Rectal smooth muscle tissue (tissue), 1 donor: ENCODE measurements around the gene CD200R1.
"Not testable (repeated sequence)": the region's sequence is repeated elsewhere in the genome, so short reads cannot be mapped to it uniquely, and the experiment has no call there.

Experiments
- H3K27ac ChIP-seq: one replicate; pipeline ENCODE4 v1.7.0; 2013; ENCODE audit warnings: low read depth, low read length, inconsistent platforms
- H3K27me3 ChIP-seq: one replicate; pipeline ENCODE4 v1.7.0; 2013; ENCODE audit warnings: low read length; ENCODE audit not compliant: control insufficient read depth, insufficient read depth
- H3K36me3 ChIP-seq: one replicate; pipeline ENCODE4 v1.7.0; 2013; ENCODE audit warnings: low read length; ENCODE audit not compliant: control insufficient read depth, insufficient read depth
- H3K4me1 ChIP-seq: one replicate; pipeline ENCODE4 v1.7.0; 2013; ENCODE audit warnings: low read length; ENCODE audit not compliant: control insufficient read depth, insufficient read depth
- H3K4me3 ChIP-seq: one replicate; pipeline ENCODE4 v1.7.0; 2013; ENCODE audit warnings: low read length
- H3K9ac ChIP-seq: one replicate; pipeline ENCODE4 v1.7.0; 2013; ENCODE audit warnings: low read length

Gene CD200R1

DNA sequence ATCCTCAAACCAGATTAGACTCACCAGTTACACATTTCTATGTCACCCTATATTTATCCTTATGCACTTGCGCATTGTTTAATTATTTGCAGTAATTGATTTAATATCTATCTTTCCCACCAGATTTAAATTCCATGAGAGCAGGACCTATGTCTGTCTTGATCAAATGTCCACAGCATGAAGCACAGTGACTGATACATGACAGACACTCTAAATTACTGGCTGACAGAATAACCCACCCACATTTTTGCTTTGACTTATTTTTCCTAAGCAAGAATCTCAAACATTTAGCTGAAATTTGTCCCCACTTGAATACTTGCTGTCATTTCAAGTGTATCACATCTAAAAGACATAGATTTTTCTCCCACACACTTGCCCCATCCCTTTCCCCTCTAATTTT is 7.5 kb downstream of the CD200R1 start:
- H3K27me3 ChIP-seq: no peaks in the 10 kb centered on the region
- no peak overlapping the region for H3K27ac ChIP-seq
- H3K4me3 ChIP-seq: no peak overlapping the region
- H3K9ac ChIP-seq: no peak overlapping the region
- H3K36me3 ChIP-seq: no peaks in the 10 kb centered on the region
- no peaks in the 10 kb centered on the region for H3K4me1 ChIP-seq

DNA sequence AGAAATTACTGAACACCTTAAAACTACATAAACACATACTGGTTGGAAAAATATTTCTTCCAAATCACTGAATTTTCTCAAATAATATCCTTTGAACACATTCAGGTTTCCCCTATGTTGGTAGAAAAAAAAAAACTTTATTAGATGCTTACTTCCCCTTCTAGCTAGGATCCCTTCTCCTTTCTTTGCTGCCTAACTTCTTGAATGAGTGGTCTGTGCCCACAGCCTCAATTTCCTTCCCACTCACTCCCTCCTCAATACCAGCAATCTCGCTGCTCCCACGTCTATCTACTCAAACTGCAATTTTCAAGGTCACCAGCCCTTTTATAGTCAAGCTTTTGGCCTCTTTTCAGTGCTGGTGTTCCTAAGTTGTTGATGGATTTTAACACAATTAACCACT is 8.3 kb downstream of the CD200R1 start:
- Histone ChIP-seq H3K36me3 (no peaks in the 10 kb centered on the region), H3K4me1 (no peaks in the 10 kb centered on the region), H3K27me3 (no peaks in the 10 kb centered on the region)

DNA sequence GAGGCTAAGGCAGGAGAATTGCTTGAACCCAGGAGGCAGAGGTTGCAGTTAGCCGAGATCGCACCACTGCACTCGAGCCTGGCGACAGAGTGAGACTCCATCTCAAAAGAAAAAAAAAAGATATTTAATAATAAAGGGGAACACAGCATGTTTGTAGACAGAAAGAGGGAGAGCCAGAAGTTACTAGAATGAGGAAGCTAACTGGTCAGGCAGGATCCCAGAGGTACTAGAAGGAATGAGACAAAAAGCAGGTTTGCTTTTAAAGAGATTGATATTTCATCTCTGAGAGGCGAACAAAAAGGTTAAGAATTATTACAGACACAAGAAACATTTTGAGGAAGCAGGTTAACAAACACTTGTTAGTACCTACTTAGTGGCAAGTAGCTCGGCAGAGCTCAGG is 9.2 kb downstream of the CD200R1 start:
- Histone ChIP-seq H3K9ac (no peak overlapping the region), H3K4me1 (no peaks in the 10 kb centered on the region), H3K4me3 (no peak overlapping the region), H3K27ac (no peak overlapping the region), H3K36me3 (no peaks in the 10 kb centered on the region), H3K27me3 (no peaks in the 10 kb centered on the region)

More for the DNA sequence above, 8.3 kb downstream of the CD200R1 start:
- Histone ChIP-seq H3K9ac (no peak overlapping the region), H3K27ac (no peak overlapping the region), H3K4me3 (no peak overlapping the region)

DNA sequence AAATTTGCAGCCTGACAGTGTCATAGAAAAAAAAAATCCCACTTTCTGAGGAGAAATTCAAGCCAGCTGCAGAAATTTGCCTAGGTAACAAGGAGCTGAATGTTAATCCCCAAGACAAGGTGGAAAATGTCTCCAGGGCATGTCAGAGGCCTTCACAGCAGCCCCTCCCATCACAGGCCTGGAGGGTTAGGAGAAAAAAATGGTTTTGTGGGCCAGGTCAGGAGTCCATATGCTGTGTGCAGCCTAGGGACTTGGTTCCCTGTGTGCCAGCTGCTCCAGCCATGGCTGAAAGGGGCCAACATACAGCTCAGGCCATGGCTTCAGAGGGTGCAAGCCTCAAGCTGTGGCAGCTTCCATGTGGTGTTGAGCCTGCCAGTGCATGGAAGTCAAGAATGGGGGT is 11.2 kb downstream of the CD200R1 start:
- H3K4me3 ChIP-seq: no peak overlapping the region
- no peak overlapping the region for H3K27ac ChIP-seq
- H3K36me3 ChIP-seq: no peaks in the 10 kb centered on the region
- H3K4me1 ChIP-seq: no peaks in the 10 kb centered on the region
- H3K9ac ChIP-seq: no peak overlapping the region
- no peaks in the 10 kb centered on the region for H3K27me3 ChIP-seq

DNA sequence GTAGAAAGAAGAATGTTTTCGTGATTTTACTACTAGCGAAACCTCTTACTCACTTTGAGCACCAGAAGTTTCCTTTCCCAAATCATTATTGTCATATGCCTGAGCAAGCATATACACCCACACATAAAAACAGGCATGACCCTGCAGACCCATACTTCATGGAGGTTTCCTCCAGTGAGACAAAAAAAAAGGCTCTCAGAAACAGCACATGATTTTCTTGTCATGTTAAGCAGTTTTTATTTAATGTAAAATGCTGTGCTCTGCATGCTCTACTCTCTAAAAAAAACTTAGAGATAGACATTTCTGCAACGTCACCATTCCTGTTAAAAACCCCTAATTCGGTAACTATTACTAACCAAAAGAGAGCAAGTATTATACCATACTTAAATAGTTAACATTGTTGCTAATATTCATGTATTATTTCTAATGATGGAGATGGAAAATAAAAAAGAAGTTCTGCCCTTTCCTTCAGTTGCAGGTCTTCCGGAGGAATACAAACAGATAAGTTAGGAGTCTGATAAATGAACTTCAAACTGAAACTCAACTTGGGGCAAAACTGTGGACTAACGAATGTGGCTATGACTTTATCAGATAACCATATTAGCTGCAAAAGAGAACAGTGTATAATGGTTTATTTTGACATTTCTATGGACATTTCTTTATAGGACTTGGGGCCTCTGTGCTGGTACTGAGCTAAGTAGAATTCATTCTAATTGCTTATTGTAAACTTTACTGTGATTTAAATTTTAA is 15.9 kb downstream of the CD200R1 start:
- no peaks in the 10 kb centered on the region for H3K36me3 ChIP-seq
- no peak overlapping the region for H3K4me3 ChIP-seq
- H3K4me1 ChIP-seq: no peaks in the 10 kb centered on the region
- no peak overlapping the region for H3K27ac ChIP-seq
- no peaks in the 10 kb centered on the region for H3K27me3 ChIP-seq
- H3K9ac ChIP-seq: no peak overlapping the region

DNA sequence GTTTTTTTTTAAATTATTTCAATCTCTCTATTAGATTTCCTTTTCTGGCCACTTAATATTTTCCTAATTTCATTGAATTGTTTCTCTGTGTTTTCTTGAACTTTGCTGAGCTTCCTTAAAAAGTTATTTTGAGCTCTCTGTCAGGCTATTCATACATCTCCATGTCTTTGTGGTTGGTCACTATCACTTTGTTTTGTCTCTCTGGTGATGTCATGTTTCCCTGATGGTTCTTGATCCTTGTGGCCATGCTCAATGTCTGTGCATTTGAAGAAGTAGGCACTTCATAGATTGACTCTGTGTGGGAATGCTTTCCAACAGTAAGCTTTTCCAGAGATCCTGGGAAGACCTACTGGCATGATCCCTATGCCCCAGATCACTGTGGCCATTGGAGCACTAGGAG is 18.6 kb downstream of the CD200R1 start:
- H3K9ac ChIP-seq: no peak overlapping the region
- H3K4me3 ChIP-seq: no peak overlapping the region
- no peak overlapping the region for H3K27ac ChIP-seq
- H3K27me3 ChIP-seq: no peaks in the 10 kb centered on the region
- no peaks in the 10 kb centered on the region for H3K4me1 ChIP-seq
- H3K36me3 ChIP-seq: no peaks in the 10 kb centered on the region

DNA sequence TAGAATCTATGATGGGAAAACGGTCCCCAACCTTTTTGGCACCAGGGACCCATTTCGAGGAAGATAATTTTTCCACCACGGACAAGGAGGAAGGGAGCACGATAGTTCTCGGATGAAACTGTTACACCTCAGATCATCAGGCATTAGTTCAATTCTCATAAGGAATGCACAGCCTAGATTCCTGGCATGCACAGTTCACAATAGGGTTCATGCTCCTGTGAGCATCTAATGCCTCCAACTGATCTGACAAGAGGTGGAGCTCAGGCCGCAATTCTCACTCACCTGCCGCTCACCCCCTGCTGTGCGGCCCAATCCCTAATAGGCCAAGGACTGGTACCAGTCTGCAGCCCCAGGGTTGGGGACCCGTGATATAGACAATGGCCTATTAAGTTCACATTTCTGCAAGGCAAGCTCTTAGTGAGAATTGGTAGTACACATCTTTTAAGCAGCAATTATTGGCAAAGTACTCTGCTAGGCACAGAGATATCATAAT is 26.5 kb downstream of the CD200R1 start:
- H3K9ac ChIP-seq: no peak overlapping the region
- H3K27me3 ChIP-seq: no peaks in the 10 kb centered on the region
- H3K4me3 ChIP-seq: no peak overlapping the region
- no peaks in the 10 kb centered on the region for H3K36me3 ChIP-seq
- H3K4me1 ChIP-seq: no peaks in the 10 kb centered on the region
- no peak overlapping the region for H3K27ac ChIP-seq

DNA sequence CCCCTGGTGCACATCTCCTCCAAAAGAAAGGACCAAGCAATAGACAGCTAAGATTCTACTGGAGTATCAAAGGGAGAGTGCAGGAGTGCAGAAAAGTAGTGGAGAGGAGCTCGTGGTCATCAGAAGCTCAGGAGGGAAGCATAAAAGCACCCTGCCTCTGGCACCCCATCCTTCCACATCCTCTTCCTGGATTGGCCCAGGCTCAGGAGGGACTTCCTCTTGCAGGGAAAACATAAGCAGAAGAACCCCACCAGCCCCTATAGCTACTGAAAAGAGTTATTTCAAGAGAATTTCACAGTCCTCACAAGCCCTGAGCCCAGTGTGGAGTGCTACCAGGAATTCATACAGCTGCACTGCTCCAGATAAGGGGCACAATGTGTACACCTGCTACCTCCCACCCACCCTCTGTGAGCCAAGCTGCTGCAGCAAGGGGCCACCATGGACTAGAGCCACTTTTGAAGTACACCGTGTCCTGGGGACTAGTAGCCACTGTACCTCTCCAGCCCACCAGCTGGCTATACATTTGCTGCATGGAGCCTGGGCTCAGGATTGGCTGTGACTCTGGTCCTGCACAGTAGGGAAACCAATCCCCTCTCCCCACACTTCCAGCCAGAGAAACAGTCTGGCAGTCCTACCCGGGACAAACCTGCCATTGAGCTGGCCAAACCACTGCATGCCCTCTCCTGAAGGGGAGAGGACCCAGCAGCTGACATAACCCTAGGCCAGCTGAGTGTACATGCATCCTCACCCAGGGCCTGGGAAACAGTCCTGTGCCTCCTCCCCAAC is 43.0 kb downstream of the CD200R1 start:
- Histone ChIP-seq H3K36me3 (no peaks in the 10 kb centered on the region), H3K4me3 (no peak overlapping the region), H3K4me1 (no peaks in the 10 kb centered on the region), H3K9ac (no peak overlapping the region), H3K27ac (no peak overlapping the region), H3K27me3 (no peaks in the 10 kb centered on the region)

DNA sequence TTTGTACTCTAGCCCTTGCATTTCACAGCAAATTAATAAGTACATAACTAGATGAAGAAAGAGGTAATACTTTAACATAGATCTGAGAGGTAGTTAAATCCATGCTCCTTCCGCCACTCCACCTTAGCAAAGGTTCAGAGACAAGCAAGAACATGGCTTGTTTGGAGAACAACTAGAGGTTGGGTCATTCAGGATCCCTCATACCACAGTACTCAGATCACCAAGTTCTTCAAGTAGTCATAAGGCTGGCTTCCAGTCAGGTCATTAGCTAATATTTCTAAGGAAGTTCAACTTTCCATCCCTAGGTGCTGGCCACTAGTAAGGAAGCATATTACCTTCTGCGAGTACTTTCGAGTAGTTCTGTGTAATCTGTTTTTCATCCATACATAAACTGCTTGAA is 44.1 kb downstream of the CD200R1 start:
- H3K36me3 ChIP-seq: no peaks in the 10 kb centered on the region
- H3K9ac ChIP-seq: no peak overlapping the region
- H3K4me1 ChIP-seq: no peaks in the 10 kb centered on the region
- H3K4me3 ChIP-seq: no peak overlapping the region
- no peaks in the 10 kb centered on the region for H3K27me3 ChIP-seq
- H3K27ac ChIP-seq: no peak overlapping the region

DNA sequence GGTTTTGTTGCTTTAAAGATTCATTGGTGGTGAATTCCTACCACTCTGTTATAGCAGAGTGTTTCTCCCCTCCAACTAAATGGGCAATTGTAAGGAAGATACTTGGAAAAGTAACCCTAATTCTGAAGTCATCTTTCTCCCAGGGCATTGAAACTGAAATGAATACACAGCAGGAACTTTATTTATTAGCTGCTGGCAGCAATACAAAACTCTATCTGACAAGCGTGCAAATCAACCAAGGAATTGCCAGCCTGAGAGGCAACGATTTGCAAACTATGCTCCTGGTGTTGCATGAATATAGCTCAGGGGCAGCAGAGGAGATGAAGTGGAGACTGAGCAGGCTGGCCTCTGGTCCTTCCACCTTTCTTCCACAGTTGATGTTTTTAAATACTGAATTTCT is 48.9 kb downstream of the CD200R1 start:
- Histone ChIP-seq H3K27me3 (no peaks in the 10 kb centered on the region), H3K4me3 (no peak overlapping the region), H3K27ac (no peak overlapping the region), H3K36me3 (no peaks in the 10 kb centered on the region), H3K9ac (no peak overlapping the region), H3K4me1 (no peaks in the 10 kb centered on the region)

DNA sequence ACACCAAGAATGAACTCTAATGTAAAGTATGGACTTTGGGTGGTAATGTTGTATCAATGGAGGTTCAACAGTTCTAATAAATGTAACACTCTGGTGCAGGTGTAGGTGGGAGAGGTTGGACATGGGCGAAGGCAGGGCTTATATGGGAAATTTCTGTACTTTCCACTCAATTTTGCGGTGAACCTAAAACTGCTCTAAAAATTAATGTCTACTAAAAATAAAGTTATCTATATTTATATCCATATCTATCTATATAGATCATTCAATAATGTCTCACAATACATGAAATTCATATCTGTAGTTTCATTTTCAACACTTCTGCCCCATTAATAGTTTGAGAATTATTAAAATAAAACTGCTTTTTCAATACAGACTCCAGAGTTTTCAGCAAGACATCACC is 49.3 kb downstream of the CD200R1 start:
- Histone ChIP-seq H3K4me1 (no peaks in the 10 kb centered on the region), H3K27me3 (no peaks in the 10 kb centered on the region), H3K27ac (no peak overlapping the region), H3K9ac (no peak overlapping the region), H3K36me3 (no peaks in the 10 kb centered on the region), H3K4me3 (no peak overlapping the region)

DNA sequence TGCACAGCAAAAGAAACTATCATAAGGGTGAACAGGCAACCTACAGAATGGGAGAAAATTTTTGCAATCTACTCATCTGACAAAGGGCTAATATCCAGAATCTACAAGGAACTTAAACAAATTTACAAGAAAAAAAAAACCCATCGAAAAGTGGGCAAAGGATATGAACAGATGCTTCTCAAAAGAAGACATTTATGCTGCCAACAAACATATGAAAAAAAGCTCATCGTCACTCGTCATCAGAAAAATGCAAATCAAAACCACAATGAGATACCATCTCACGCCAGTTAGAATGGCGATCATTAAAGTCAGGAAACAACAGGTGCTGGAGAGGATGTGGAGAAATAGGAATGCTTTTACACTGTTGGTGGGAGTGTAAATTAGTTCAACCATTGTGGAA is 55.4 kb downstream of the CD200R1 start:
- not testable (repeated sequence) for H3K9ac ChIP-seq, H3K4me1 ChIP-seq, H3K27ac ChIP-seq, H3K4me3 ChIP-seq, H3K36me3 ChIP-seq, H3K27me3 ChIP-seq

DNA sequence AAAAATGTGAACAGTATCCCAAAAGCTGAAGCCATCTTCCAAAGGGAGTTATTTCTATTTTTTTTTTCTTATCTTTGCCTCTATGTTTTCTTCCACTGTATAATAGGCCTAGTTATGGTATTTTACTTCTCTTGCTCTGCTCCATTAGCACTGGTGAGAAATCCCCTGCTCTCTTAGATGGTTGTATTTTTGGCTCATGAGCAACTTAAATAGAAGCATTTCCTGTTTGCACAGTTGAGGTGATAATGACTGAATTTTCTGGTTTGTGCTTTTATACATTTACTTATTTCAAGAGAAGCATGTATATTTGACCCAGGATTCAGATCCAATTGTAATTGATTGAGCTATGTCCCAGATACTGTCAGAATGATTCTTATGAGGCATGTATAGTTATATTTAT is 66.7 kb downstream of the CD200R1 start:
- Histone ChIP-seq H3K4me3 (no peak overlapping the region), H3K27me3 (no peaks in the 10 kb centered on the region), H3K36me3 (no peaks in the 10 kb centered on the region), H3K27ac (no peak overlapping the region), H3K4me1 (no peaks in the 10 kb centered on the region), H3K9ac (no peak overlapping the region)
